Muscle of arm (tissue), 14 donors: ENCODE measurements around the gene BANF2. TPM values are rescaled to one million over a fixed set of nuclear protein-coding genes. Genes with fewer than 3 reads are reported as not detected.
"Not testable (repeated sequence)": the region's sequence is repeated elsewhere in the genome, so short reads cannot be mapped to it uniquely, and the experiment has no call there.

ENCODE experiments used
- DNase-seq: peaks from one replicate; pipeline ENCODE4 v3.0.0-alpha.2; 2013
- long read RNA-seq, 11 donors: transcript quantifications; one replicate each; lab custom pipeline, GENCODE V29; 2026
- polyA plus RNA-seq, 12 donors: library from polyadenylated mRNA; unstranded; fragments of 120-200 nt; gene quantifications; one replicate each; pipeline ENCODE4 v1.2.1, GENCODE V29; 2013; ENCODE audit not compliant: insufficient read length in 12 of 12

BANF2 gene
- not detected for polyA plus RNA-seq
- long read RNA-seq, donor 1, result 0 reads
- long read RNA-seq, donor 2, result 0 reads
- long read RNA-seq, donor 3, result 0 reads
- long read RNA-seq, donor 4, result 0 reads
- long read RNA-seq, donor 5, result 0 reads
- long read RNA-seq, donor 6, result 0 reads
- long read RNA-seq, donor 7, result 0 reads
- long read RNA-seq, donor 8, result 0 reads
- long read RNA-seq, donor 9, result 0 reads
- long read RNA-seq, donor 10, result 0 reads
- long read RNA-seq, donor 11, result 0 reads

- DNase-seq, result no peak
Observed at GRCh38 chr20:17699931-17700351, at the start of gene BANF2. BANF2 (plus strand) TSS chr20:17699966; CDS start chr20:17725026, 25,060 bp downstream.

- no peak for DNase-seq
Observed at GRCh38 chr20:17650301-17651128, 49.3 kb upstream of the BANF2 start.

GRCh38 chr20:17651129-17651759 lies 48.5 kb upstream of the BANF2 start:
- no peak for DNase-seq

- DNase-seq, result no peak
Observed at GRCh38 chr20:17651760-17652388, 47.9 kb upstream of the BANF2 start.

GRCh38 chr20:17652411-17652810 lies 47.4 kb upstream of the BANF2 start:
- no peak for DNase-seq

GRCh38 chr20:17653835-17654648 lies 45.7 kb upstream of the BANF2 start:
- DNase-seq, result no peak

- no peak for DNase-seq
Observed at GRCh38 chr20:17654649-17655285, 45.0 kb upstream of the BANF2 start.

GRCh38 chr20:17655286-17655651 lies 44.5 kb upstream of the BANF2 start:
- no peak for DNase-seq

GRCh38 chr20:17655865-17656479 lies 43.8 kb upstream of the BANF2 start:
- no peak for DNase-seq

GRCh38 chr20:17657079-17657825 lies 42.5 kb upstream of the BANF2 start:
- DNase-seq, result no peak

- DNase-seq, result no peak
Observed at GRCh38 chr20:17657898-17658647, 41.7 kb upstream of the BANF2 start.

- no peak for DNase-seq
Observed at GRCh38 chr20:17658648-17658993, 41.1 kb upstream of the BANF2 start.

GRCh38 chr20:17659344-17659743 lies 40.4 kb upstream of the BANF2 start:
- not testable (repeated sequence) for DNase-seq

- DNase-seq, result no peak
Observed at GRCh38 chr20:17659801-17660200, 40.0 kb upstream of the BANF2 start.

GRCh38 chr20:17660667-17661066 lies 39.1 kb upstream of the BANF2 start:
- DNase-seq, result no peak

- DNase-seq, result no peak
Observed at GRCh38 chr20:17661121-17661744, 38.5 kb upstream of the BANF2 start.

GRCh38 chr20:17662333-17663039 lies 37.3 kb upstream of the BANF2 start:
- no peak for DNase-seq

GRCh38 chr20:17663040-17663399 lies 36.7 kb upstream of the BANF2 start:
- DNase-seq, result no peak
